Left lobe of liver (tissue), 2 donors: Measurements from ENCODE around the gene STXBP5. TPM values are rescaled to one million over a fixed set of nuclear protein-coding genes. Genes with fewer than 3 reads are reported as not detected.
"Not testable (repeated sequence)": the region's sequence is repeated elsewhere in the genome, so short reads cannot be mapped to it uniquely, and the experiment has no call there.

Source experiments
- ATAC-seq: fragments of 200-7000 bp; cut with Tn5 transposase; one replicate; pipeline ENCODE4 v1.9.1; 2020; ENCODE audit warnings: mild to moderate bottlenecking, moderate library complexity
- DNase-seq: peaks from one replicate; pipeline ENCODE4 v3.0.0-alpha.2; 2020; ENCODE audit warnings: low spot score
- total RNA-seq: library from RNA; stranded (reverse); gene quantifications from one replicate; pipeline ENCODE4 v1.2.1, GENCODE V29; 2021
- donor health status: DM: no; HTN: no; CAD: no; lungs with moderate emphysema.
- donor health status: DM: no; HTN: yes; CAD: no.

Gene STXBP5
- total RNA-seq, 1 donor from 2014 or later = 3.7 TPM

GRCh38 chr6:147234685-147235084, 30.5 kb downstream of the STXBP5 start:
- DNase-seq = no peak
- no peak for ATAC-seq

GRCh38 chr6:147238164-147238563, 33.9 kb downstream of the STXBP5 start:
- ATAC-seq = no peak
- no peak for DNase-seq

GRCh38 chr6:147238906-147239305, 34.7 kb downstream of the STXBP5 start:
- no peak for ATAC-seq
- no peak for DNase-seq

GRCh38 chr6:147244832-147245231, 40.6 kb downstream of the STXBP5 start:
- ATAC-seq (no peak), DNase-seq (no peak)

- DNase-seq (no peak), ATAC-seq (no peak)
These were observed 41.5 kb downstream of the STXBP5 start for GRCh38 chr6:147245693-147246092.

GRCh38 chr6:147246853-147247635, 42.8 kb downstream of the STXBP5 start:
- no peak for ATAC-seq
- DNase-seq = no peak

GRCh38 chr6:147248859-147249258, 44.6 kb downstream of the STXBP5 start:
- DNase-seq = no peak
- ATAC-seq = no peak

GRCh38 chr6:147251072-147251471, 46.9 kb downstream of the STXBP5 start:
- ATAC-seq (no peak), DNase-seq (no peak)

- not testable (repeated sequence) for ATAC-seq, DNase-seq
These were observed 50.8 kb downstream of the STXBP5 start for GRCh38 chr6:147254929-147255473.

GRCh38 chr6:147255948-147256674, 51.9 kb downstream of the STXBP5 start:
- DNase-seq = no peak
- ATAC-seq = no peak

GRCh38 chr6:147257760-147258159, 53.5 kb downstream of the STXBP5 start:
- ATAC-seq = no peak
- DNase-seq = no peak

- ATAC-seq (no peak), DNase-seq (no peak)
These were observed 55.9 kb downstream of the STXBP5 start for GRCh38 chr6:147260091-147260490.

GRCh38 chr6:147262946-147263345, 58.7 kb downstream of the STXBP5 start:
- DNase-seq (no peak), ATAC-seq (no peak)

- no peak for DNase-seq
- ATAC-seq = no peak
These were observed 62.6 kb downstream of the STXBP5 start for GRCh38 chr6:147266821-147267220.

- ATAC-seq = no peak
- DNase-seq = no peak
These were observed 63.4 kb downstream of the STXBP5 start for GRCh38 chr6:147267658-147268057.

- ATAC-seq = no peak
- DNase-seq = no peak
These were observed 64.0 kb downstream of the STXBP5 start for GRCh38 chr6:147268254-147268653.

GRCh38 chr6:147274012-147274411, 69.8 kb downstream of the STXBP5 start:
- DNase-seq (no peak), ATAC-seq (no peak)

- ATAC-seq (no peak), DNase-seq (no peak)
These were observed 70.6 kb downstream of the STXBP5 start for GRCh38 chr6:147274776-147275175.

- ATAC-seq (no peak), DNase-seq (no peak)
These were observed 74.7 kb downstream of the STXBP5 start for GRCh38 chr6:147278891-147279290.

GRCh38 chr6:147279427-147279826, 75.2 kb downstream of the STXBP5 start:
- DNase-seq (no peak), ATAC-seq (no peak)

- ATAC-seq = no peak
- no peak for DNase-seq
These were observed 77.8 kb downstream of the STXBP5 start for GRCh38 chr6:147281895-147282565.
